GM13976 (cell line): ENCODE measurements around the gene SGCA.

ENCODE experiments used
- DNase-seq: peaks from one replicate; pipeline ENCODE4 v3.0.0; 2012; ENCODE audit warnings: low spot score
- in situ Hi-C: fragments of 300-500 bp; cut with MboI; formaldehyde crosslinking; loops from one replicate; pipeline ENCODE4 v1.12.0; 2022; ENCODE audit warnings: low sequenced_read_pairs, mixed read lengths, inconsistent platforms; ENCODE audit not compliant: unreplicated experiment
- TF ChIP-seq, protein P1 (sequence below): IDR thresholded peaks from 2 replicates; pipeline ENCODE4 v1.5.1; 2012; ENCODE audit warnings: borderline replicate concordance, mild to moderate bottlenecking; ENCODE audit not compliant: insufficient read depth; ENCODE audit errors: extremely low read depth, missing control alignments, control extremely low read depth

The SGCA gene

GRCh38 chr17:50187751-50188530, 22.1 kb downstream of the SGCA start:
- no peak for DNase-seq
- in situ Hi-C loops, result no loop called here
- TF ChIP-seq, protein P1, sequence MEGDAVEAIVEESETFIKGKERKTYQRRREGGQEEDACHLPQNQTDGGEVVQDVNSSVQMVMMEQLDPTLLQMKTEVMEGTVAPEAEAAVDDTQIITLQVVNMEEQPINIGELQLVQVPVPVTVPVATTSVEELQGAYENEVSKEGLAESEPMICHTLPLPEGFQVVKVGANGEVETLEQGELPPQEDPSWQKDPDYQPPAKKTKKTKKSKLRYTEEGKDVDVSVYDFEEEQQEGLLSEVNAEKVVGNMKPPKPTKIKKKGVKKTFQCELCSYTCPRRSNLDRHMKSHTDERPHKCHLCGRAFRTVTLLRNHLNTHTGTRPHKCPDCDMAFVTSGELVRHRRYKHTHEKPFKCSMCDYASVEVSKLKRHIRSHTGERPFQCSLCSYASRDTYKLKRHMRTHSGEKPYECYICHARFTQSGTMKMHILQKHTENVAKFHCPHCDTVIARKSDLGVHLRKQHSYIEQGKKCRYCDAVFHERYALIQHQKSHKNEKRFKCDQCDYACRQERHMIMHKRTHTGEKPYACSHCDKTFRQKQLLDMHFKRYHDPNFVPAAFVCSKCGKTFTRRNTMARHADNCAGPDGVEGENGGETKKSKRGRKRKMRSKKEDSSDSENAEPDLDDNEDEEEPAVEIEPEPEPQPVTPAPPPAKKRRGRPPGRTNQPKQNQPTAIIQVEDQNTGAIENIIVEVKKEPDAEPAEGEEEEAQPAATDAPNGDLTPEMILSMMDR, result no peak

GRCh38 chr17:50188531-50188920, 22.7 kb downstream of the SGCA start:
- DNase-seq, result no peak
- in situ Hi-C loops, result no loop called here
- TF ChIP-seq, protein P1, result no peak

DNA sequence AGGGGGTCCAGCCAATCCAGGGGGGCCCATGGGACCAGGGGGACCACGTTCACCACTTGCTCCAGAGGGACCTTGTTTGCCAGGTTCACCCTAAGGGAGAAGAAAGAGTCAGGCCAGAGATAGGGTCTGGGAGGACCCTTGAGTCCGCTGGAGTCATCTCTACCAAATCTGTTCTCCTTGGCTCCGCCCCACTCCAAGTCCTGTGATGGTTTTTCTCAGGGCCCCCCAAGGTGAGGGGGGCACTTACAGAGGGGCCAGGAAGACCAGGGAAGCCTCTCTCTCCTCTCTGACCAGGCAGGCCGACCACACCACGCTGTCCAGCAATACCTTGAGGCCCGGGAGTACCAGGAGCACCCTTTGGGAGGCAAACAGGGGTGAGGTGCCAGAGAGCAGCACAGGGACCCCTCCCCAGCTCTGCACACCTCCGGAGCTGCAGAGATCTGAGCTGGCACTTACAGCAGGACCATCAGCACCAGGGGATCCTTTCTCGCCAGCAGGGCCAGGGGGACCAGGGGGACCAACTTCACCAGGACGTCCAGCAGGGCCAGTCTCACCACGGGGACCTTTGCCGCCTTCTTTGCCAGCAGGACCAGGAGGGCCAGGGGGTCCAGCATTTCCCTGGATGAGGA, 23.2 kb downstream of the SGCA start:
- TF ChIP-seq, protein P1, result no peak

GRCh38 chr17:50189550-50190292, 23.9 kb downstream of the SGCA start:
- no peak for DNase-seq
- TF ChIP-seq, protein P1, result no peak
- in situ Hi-C loops, result loop anchor here (10.0 kb wide), 1 partner anchor 105 kb away; no protein-coding TSS in a partner anchor

More for the DNA sequence above, 23.2 kb downstream of the SGCA start:
- no peak for DNase-seq
- in situ Hi-C loops, result no loop called here

- no peak for DNase-seq
- in situ Hi-C loops, result loop anchor here (10.0 kb wide), 1 partner anchor 105 kb away; no protein-coding TSS in a partner anchor
- TF ChIP-seq, protein P1, result no peak
These were observed 24.4 kb downstream of the SGCA start for GRCh38 chr17:50190293-50190602.

GRCh38 chr17:50190603-50191358, 25.0 kb downstream of the SGCA start:
- DNase-seq, result no peak
- TF ChIP-seq, protein P1, result no peak
- in situ Hi-C loops, result loop anchor here (10.0 kb wide), 1 partner anchor 104 kb away; no protein-coding TSS in a partner anchor
